HG03135 (cell line): ENCODE measurements around the gene SLC25A34.

Experiments used
- ATAC-seq: cut with Tn5 transposase; IDR thresholded peaks from one replicate; pipeline ENCODE4 v1.9.1; 2021; ENCODE audit warnings: mild to moderate bottlenecking, moderate library complexity; ENCODE audit not compliant: unreplicated experiment

Gene SLC25A34

DNA sequence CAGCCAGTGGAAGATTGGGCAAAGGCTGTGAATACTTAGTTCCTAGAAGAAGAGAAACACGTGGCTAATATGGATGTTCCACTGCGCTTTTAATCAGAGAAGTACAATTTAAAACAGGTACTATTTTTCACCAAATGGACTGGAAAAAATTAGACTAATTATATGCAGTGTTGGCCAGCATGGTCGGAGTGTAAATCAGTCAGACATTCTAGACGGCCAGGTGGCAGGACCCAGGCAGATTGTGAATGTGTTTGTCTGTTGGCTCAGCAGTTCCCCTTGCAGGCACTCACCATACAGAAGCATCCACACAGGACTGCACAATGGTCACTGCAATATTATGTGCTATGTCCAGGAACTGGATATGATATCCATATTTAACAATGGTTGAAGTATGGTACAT, 23.9 kb upstream of the SLC25A34 start:
- ATAC-seq, result no peak

DNA sequence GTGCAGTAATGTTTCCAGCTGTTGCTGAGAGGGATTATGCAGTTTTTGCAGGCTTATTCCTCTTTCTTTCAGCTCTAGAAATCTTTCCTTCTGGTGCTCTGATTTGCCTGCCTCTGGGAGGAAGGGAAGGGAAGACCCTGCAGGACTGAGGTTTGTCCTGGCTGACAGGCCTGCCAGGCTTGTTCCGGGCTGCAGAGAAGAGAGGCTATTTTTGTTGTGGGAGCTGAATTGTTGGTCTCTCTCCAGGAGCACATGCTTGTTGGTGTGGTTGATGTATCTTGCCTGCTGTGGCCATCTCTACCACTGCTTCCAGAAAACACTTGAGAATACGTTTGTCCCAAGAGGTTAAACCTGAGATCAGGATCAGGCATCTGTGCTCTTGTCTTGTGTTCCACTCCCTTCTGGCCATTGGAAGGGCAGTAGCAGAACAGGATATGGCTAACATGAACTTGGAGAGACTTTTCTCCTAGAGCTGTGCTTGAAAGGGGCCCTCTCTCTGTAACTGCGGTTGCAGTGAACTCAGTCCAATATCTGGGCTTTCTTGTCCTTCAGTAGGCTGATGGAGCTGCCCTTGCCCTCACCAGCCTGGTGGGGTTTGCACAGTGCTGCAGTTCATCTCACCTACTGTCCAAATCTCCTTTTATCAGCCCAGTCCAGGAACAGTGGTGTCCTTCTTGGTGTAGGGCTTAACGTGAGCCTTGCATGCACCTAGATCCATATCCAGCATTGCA, 21.5 kb upstream of the SLC25A34 start:
- no peak for ATAC-seq

DNA sequence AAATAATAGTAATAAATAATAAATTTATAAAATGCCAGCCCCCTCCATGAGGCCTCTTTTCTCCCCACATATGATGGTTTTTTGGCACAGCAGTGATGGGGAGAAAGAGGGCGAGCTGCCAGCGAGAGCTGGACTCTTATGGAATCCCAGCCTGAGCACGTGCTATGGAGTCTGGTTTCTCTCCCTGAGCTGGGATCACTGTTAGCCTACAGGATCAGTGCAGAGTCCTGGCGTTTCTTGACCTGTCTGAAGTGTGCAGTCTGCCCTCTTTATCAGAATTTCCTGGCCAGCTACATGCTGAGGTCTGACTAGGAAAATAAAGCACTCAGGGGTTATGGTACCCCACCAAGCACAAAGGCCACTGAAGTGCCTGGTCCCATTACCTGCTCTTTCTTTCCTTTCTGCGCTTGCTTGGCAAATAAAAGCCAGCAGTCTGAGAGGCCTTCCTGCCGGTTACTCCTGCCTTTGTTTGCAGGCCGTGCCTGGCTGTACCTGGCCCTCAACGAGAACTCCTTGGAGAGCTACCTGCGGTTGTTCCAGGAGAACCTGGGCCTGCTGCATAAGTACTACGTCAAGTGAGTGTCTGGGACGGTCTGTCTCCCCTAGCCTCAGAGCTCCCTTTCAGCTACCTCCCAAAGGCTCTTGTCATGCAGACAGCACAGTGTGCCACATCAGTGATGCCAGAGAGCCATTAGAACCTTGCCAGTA, 18.5 kb upstream of the SLC25A34 start:
- ATAC-seq, result no peak

DNA sequence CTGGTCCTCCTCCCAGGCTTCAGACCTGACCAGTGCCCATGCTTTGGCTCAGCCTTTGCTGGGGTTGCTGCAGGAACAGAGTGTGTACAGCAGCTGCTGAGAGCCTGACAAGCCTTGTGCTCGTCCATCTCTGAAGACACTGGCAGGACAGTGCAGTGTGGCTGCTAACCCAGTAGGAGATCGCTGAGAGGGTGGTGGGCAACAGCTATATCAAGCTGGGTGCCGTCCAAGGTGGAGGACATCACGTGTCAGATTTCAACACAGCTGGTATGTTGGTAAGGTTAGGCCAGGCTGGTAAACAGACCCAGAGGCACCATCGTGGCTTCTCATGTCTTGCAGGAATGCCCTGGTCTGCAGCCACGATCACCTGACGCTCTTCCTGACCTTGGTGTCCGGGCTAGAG, 17.9 kb upstream of the SLC25A34 start:
- ATAC-seq, result no peak

DNA sequence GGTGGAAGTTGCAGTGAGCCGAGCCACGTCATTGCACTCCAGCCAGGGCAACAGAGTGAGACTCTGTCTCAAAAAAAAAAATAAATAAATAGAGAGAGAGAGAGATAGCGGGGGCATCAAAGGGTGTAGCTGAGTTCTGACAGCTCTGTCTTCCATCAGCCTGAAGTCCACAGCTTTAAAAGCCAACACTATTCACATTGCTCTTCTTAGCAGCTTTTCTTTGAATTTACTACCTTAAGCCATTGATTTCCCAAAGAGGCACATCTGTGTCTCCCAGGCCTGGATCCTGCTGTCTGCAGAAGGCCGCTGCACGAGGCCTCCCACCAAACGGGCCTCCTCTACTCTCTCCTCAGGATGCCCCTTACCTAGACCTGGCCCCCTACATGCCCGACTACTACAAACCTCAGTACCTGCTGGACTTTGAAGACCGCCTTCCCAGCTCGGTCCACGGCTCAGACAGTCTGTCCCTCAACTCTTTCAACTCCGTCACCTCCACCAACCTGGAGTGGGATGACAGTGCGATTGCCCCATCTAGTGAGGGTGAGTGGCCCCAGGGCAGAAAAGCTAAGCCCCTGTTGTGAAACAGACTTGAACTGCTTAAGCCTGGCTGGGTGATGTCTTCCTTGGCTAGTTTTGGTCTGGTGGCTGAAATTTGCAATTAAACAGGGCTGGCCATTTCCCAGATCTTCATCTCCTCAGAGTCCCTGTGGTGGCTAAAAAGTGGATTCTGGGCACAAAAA, 16.5 kb upstream of the SLC25A34 start:
- no peak for ATAC-seq

DNA sequence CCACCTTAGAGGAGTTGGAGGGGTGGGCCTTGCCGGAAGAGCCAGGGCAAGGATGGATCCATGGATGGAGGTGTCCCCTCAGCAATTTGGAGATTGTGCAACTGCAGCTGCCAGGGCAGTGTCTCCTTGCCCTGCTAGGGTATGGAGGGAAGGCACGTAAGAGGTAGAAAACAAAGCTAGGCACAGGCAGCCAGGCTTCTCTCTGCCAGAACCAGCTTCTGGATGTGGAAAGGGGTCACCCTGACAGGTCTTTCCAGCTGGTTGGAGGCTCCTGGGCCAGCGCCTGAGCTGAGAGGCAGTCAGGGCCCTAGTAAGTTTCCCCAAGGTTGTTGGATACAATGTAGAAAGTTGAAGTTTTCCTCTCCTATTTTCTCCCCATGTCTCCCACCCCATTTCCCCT, 15.2 kb upstream of the SLC25A34 start:
- ATAC-seq, result no peak

DNA sequence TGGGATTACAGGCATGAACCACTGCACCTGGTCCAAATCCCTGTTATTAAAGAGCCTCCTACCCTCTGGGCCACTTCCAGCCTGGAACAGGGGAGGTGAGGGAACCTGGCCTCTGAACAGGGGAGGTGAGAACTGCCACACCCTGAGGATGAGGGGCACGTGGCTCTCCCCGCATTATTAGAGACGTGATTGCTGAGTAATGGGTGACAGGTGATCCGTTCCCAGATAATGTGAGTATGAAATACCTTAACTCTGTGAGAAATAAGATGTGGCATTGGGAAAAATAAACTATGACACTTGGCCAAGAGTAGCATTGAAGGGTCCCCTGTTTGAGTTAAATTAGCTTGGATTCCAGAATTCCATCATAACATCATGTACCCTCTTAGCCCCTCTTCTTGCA, 13.6 kb upstream of the SLC25A34 start:
- ATAC-seq, result no peak

GRCh38 chr1:15722836-15723532, 13.1 kb upstream of the SLC25A34 start:
- no peak for ATAC-seq

- no peak for ATAC-seq
These were observed 12.3 kb upstream of the SLC25A34 start for GRCh38 chr1:15723631-15724246.

- no peak for ATAC-seq
These were observed 10.8 kb upstream of the SLC25A34 start for GRCh38 chr1:15724949-15725880.

DNA sequence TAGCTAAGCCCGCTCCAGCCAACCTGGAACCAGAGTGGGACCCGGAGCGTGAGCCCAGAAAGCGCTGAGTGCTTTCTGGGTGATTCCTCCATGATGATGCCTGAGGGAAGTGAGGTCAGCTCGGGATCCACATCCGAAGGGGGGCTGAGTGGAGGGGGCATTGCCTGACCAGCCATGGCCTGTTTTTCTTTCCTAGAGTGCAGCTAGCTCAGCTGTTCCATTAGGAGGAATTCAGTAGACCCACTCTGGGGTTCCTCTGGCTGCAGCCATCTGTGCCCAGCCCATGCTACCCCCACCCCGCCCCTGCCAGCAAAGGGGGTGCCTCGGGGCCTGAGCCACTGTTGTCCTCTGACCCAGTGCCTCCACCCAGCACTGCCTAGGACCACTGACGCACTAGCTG, 9.6 kb upstream of the SLC25A34 start:
- no peak for ATAC-seq

GRCh38 chr1:15727021-15727420, 9.0 kb upstream of the SLC25A34 start:
- ATAC-seq, result no peak

- ATAC-seq, result no peak
These were observed 8.6 kb upstream of the SLC25A34 start for GRCh38 chr1:15727424-15727823.

GRCh38 chr1:15727866-15728534, 8.1 kb upstream of the SLC25A34 start:
- ATAC-seq, result no peak

DNA sequence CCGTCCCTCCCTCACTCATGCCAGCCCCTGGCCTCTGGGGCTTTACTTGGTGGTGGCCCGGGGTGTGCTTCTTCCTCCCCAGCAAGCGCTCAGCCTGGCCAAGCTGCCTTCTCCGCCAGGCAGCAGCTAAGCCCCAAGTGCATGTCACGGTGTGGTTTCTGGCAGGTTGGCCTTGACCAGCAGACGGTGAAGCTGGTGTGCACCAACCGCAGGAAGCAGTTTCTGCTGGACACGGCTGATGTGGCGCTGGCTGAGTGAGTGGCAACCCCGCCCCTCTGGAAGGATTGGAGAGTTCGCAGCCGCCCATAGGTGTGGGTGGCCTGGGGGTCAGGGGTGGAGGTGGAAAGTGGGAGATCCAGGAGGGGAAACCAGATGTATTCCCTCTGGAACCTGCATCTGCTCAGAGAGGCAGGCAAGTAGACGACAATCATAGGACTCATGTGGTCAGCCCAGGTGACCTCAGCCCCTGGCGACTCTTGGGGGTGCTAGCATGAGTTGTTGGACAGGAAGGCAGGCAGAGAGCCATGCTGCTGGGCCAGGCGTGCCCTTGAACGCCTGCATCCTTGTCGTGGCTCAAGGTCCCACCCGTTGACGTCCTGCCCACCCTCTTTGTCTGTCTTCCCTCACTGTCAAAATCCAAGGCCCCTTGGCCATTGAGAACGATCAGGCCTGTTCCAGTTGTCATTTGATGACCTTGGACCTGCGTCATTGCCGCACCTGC, 7.0 kb upstream of the SLC25A34 start:
- no peak for ATAC-seq

DNA sequence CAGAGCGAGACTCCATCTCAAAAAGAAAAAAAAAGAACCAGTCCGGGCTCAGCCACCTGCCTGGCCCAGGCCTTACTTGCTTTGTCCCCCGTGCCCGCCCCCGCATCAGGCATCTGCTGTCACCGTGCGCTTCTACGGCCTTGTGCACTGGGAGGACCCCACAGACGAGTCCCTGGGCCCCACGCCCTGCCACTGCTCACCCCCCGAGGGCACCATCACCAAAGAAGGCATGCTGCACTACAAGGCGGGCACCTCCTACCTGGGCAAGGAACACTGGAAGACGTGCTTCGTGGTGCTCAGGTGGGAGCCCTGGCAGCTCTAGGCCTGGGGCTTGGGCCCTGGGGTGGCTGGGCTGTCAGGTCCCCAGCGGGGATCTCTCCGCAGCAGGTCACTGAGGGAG, 5.6 kb upstream of the SLC25A34 start:
- no peak for ATAC-seq

DNA sequence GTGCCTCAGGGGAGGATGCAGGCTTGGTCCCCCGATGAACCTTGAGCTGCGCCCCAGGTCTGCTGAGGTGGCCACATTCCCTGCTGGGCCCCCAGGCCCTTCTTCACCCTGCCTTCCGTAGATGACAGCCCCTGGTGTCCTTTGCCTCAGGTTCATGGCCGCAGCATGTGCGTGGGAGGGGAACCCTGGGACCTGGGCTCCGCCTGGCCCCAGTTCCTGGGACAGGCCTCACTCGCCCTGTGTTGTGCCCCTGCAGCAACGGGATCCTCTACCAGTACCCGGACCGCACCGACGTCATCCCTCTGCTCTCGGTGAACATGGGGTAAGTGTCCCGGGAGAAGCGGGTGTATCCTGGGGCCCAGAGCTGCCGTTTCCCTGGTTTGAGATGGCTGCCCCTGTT, 5.1 kb upstream of the SLC25A34 start:
- no peak for ATAC-seq
